KBM-7 (cell line): Measurements from ENCODE around the gene FAM200C.

Source experiments
- DNase-seq: peaks from one replicate; pipeline ENCODE4 v3.0.0-alpha.2; 2015
- in situ Hi-C: fragments of 300-500 bp; cut with MboI; formaldehyde crosslinking; loops from 2 replicates; pipeline ENCODE4 v1.14.3; 2020; ENCODE audit warnings: low sequenced_read_pairs, low pct_unique_long_range_greater_than_20kb, mixed read lengths

FAM200C gene

DNA sequence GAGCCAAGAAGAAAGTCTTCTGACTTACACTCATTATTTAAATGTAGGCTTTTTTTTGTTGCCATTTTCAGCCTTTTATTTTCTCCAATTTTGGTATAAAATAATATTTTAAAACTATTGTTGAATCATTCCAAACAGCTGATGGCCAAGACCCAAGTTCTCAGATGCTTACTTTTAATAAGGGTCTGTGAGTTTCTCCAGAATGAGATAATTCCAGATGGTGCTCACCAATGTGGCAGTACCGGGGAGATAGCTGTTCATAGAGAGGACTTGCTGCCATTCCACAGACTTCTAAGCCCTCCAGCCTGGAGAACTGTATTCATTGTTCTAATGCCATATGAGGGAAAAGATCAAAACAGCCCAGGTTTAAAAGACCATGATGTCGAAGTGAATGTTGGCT lies 24.2 kb downstream of the FAM200C start:
- in situ Hi-C loops: loop anchor here (25.0 kb wide), 1 partner anchor 938 kb away; no protein-coding TSS in a partner anchor
- no peak for DNase-seq

DNA sequence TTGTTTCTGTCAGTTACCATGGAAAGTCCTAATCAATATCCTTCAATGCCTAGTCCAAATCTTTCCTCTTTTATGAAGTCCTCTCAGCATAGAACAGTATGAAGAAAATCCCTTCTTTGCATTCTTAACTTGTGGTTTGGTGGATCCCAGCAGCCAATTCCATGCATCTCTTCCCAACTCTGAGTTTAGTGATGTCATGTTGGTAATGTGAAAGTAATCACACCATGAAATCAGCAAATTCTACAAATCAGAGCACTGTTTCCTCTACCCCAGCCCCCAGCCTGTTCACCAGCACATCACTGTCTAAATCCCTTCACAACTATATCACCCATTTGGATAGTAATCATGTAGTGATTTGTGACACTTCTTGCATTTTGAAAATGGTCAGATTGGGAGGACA lies 24.7 kb downstream of the FAM200C start:
- in situ Hi-C loops: loop anchor here (25.0 kb wide), 1 partner anchor 938 kb away; no protein-coding TSS in a partner anchor
- DNase-seq: no peak

- in situ Hi-C loops: no loop called here
- DNase-seq: no peak
Measured at GRCh38 chr5:160371294-160371693, 28.6 kb downstream of the FAM200C start.

DNA sequence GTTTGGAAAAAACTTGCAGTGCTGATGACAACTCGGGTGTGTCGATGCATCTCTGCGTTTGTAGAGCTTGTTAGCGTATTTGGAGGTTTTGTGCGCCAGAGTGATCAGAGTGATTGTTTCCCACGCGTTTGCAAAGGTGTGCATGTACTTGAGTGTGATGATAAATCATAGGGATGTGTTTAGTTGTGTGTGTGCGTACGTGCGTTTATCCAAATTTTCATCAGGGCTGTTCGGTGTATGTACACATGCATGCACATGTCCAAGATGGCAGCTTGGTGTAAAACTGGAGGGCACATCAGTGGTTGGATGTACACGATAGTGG lies 29.2 kb downstream of the FAM200C start:
- DNase-seq: no peak
- in situ Hi-C loops: no loop called here

DNA sequence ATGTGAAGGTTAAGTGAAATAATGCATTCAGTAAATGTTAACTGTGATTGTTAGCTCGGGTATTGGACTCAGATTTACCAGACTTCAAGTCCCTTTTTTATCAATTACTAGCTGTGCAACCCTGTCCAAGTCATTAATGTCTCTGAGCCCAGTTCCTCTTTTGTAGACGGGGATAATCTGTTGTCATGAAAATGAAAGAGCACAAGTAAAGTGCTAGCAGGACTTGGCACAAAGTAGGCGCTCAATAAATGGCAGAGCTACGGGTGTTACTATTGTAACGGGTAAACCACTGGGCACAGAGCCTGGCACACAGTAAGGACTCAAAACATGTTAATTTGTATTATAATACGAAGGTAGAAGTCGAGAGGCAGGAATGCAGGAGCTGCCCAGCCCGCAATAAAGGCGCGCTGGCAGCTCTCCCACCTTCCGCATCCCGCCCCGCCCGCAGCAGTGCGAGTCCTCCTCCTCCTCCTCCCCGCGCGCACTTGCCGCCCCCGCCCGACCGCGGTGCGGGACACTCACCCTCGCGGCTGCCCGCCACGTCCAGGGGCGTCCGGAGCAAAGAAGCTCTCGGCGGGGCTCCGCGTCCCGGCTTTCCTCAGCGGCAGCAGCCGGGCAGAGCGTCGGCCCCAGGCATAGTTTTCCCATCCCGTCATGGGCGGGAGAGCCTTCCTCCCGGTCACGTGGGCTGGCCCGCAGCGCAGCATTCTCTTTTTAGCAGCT lies 29.7 kb downstream of the FAM200C start, which contains the start of gene C1QTNF2:
Gene C1QTNF2 (minus strand): TSS at position 637 of the 723 bp plus-strand sequence. CDS start 15,615 bp downstream, outside the sequence.
- peak; percentile 37 for DNase-seq
- in situ Hi-C loops: no loop called here

DNA sequence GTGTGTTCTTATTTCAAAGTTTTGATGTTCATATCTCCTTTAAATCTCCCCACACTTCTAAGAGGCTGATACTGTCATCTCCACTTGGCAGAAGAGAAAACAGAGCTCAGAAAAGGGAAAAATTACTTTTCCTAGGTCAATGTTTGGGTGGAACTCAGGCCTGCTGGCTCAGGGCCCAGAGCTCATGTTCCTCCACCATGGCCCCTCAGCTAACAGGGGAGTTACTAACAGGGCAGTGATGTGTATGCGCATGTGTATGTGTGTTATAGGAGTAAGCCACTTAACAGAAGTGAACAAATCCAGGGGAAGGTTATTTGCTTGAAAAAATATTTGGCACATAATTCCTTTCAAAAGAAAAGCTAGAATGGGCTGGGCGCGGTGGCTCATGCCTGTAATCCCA lies 32.0 kb downstream of the FAM200C start:
- DNase-seq: no peak
- in situ Hi-C loops: no loop called here

DNA sequence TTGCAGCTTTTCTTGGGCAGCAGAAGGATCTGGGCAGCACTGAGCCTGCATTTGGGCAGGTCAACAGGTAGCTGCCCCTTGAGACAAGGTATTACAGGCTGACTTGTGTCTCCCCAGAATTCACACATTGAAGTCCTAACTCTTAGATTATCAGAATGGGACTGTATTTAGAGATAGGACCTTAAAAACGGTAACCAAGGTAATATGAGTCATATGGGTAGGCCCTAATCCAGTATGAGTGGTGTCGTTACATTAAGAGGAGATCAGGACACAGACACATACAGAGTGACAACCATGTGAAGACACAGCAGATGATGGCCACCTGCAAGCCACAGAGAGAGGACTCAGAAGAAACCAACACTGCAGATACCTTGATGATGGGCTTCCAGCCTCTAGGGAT lies 32.6 kb downstream of the FAM200C start:
- in situ Hi-C loops: no loop called here
- no peak for DNase-seq

GRCh38 chr5:160366230-160366629 lies 33.6 kb downstream of the FAM200C start:
- in situ Hi-C loops: no loop called here
- no peak for DNase-seq

GRCh38 chr5:160363660-160364395 lies 36.0 kb downstream of the FAM200C start:
- in situ Hi-C loops: no loop called here
- no peak for DNase-seq

- no peak for DNase-seq
- in situ Hi-C loops: no loop called here
Measured at GRCh38 chr5:160363211-160363610, 36.6 kb downstream of the FAM200C start.

GRCh38 chr5:160361624-160362228 lies 38.1 kb downstream of the FAM200C start:
- no peak for DNase-seq
- in situ Hi-C loops: no loop called here

DNA sequence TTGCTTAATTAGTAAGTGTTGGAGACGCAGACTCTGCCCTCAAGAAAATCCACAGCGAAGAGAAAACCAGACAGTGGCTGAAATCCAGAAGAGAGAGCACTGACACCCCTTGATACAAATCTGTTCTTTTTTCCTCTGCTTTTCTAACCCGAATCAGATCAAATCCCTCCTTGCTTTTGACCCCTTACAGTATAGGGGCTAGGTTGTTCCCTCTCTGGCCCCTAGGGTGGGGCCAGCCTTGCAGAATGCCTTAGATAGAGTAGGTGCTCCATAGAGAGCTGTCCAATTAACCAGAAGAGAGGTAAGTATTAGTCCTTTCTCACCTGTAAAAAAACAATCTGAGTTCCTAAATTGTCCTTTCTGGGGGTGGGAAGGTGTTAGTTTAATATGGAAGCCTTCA lies 39.5 kb downstream of the FAM200C start:
- DNase-seq: no peak

DNA sequence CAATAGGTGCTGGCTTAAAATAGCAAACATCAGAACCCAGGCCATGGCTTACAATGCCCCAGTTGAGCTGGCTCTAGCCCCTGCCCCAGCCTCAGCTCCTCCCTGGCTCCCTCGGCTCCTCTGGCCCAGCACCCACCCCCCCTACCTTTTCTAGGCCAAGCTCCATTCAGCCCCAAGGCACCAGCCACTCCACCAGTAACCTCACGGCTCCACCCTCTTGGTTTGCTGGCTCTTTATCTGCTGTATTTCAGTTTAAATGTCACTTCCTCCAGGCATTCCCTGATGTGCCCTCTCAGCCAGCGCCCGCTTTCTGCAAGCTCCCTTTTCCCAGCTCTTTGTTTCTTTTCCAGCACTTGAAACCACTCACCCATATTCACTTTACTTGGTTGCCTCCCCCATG lies 40.0 kb downstream of the FAM200C start:
- in situ Hi-C loops: no loop called here
- DNase-seq: no peak

More for the DNA sequence above, 39.5 kb downstream of the FAM200C start:
- in situ Hi-C loops: no loop called here

GRCh38 chr5:160359242-160359641 lies 40.6 kb downstream of the FAM200C start:
- no peak for DNase-seq

DNA sequence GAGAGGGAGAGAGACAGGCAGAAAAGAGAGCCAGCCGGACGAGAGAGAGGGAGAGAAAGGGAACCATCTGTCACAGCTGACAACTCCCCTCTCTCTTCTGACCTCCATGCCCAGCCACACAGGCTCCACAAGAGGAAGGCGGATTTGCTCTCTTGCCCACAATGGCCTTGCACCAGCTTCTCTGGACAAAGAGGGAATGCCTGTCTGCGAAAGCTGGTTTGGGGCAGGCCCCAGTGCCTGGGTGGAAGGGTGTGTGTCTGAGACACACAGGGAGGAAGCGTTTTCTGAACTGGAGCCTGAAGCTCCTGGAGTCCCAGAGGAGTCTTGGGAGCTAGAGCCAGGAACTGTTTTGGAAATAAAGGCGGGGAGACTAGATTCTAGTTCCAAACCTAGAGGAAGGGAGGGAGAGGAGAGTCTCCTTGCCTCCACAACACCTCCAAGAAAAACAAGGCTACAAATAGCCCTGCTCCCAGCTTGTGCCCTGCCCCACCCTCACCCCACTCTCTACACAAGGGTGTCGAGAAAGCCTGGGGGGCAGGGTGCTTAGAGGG lies 41.9 kb downstream of the FAM200C start:
- in situ Hi-C loops: no loop called here
- DNase-seq: no peak

More at GRCh38 chr5:160359242-160359641, 40.6 kb downstream of the FAM200C start:
- in situ Hi-C loops: no loop called here

GRCh38 chr5:160357394-160357793 lies 42.5 kb downstream of the FAM200C start:
- in situ Hi-C loops: no loop called here
- DNase-seq: no peak

DNA sequence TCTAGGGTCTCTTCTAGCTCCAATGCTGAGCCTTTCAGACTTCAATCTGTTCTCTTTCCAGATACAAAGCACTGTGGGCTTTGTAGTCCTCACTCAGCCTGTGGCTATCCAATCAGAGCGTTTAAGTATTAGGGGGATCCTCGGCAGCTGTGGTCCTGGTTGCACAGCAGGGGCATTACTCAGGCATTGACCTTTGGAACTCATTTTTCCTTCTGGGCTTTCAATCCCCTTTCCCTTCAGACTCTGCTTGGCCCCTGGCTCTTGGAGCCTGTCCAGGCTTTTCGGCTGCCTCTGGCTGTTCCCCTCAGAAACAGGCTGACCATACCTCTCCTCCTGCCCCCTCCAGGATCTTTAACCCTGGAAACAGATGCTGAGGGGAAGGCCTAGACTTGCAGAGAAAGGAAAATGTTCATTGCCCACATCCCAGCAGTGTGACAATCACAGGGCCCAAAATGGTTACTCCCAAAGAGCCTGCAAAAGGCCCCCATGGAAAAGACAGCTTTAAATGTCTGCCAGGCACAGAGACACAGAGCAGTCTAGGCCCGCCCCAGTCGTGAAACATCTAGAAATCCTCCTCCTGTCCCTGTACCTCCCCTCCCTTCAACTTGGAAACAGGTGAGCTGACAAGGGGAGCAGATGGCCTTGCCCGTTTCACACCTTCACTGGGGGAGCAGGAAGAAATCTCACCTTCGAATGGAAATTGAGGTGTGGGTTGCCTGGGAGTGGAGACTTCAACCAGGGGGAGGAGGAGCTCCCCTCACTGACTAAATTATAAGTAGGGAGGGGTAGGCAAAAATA lies 43.1 kb downstream of the FAM200C start:
- DNase-seq: no peak
- in situ Hi-C loops: no loop called here

DNA sequence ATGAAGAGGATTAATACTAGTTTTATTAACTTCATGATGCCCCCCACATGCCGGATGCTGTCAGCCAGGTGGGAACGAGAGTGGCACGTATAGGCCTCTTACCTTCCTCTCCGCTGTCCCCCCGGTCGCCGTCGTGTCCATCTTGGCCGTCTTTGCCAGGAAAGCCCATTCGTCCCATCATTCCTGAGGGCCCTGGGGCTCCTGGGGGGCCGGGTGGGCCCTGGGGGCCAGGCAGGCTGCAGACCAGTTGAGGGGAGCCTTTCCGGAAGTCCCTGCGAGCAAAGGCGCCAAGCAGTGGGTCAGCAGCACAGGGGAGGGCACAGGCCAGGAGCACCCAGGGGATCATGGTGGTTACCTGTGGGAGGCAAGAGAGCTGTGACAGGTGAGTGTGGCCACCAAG lies 45.2 kb downstream of the FAM200C start:
- DNase-seq: no peak
- in situ Hi-C loops: no loop called here

DNA sequence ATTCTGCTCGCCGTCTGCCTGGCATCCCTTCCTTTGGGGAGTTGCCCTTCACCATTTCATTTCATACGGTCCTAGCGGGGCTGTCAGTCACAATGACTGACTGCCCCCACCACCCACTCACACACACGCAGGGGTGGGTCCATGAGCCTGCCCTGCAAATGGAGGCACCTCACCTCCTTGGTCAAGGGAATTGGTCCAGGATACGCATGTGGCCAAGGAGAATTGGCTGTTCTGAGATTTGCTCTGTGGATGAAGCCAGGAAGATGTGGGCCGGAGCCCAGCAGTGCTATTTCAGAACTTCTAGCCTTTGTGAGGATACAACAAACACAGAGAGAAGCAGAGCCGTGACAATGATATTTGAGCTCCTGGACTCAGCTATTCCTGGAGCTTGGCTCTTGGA lies 46.5 kb downstream of the FAM200C start:
- no peak for DNase-seq
- in situ Hi-C loops: no loop called here
